Measurements from ENCODE around the gene COL25A1.
"Not testable (repeated sequence)": the region's sequence is repeated elsewhere in the genome, so short reads cannot be mapped to it uniquely, and the experiment has no call there.

Gene COL25A1

GRCh38 chr4:108890484-108890881, 412.0 kb downstream of the COL25A1 start:
- FAIRE-seq: no peak

GRCh38 chr4:108889696-108890483, 412.6 kb downstream of the COL25A1 start:
- no peak for FAIRE-seq

- FAIRE-seq: no peak
Measured at GRCh38 chr4:108888769-108889168, 413.7 kb downstream of the COL25A1 start.

GRCh38 chr4:108887034-108887433, 415.4 kb downstream of the COL25A1 start:
- no peak for FAIRE-seq

GRCh38 chr4:108885211-108885610, 417.2 kb downstream of the COL25A1 start:
- FAIRE-seq: no peak

DNA sequence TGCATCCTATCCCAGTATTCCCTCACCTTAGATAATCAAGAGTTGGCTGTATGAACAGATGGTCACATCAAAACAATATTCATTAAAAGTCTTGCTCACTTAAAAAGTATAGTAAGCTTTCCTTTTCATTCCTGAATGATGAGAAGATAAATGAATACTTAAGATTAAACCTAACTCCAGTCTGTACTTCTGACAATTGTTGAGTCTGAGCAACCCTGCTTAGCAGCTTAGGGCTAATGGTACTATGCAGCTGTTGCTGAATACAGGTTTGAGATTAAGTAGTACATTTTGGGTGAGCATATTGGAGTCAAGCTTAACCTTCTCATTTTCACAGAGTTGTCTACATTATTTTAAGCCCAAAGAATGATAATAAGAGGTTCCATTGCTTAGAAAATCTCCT, 417.9 kb downstream of the COL25A1 start:
- no peak for FAIRE-seq

DNA sequence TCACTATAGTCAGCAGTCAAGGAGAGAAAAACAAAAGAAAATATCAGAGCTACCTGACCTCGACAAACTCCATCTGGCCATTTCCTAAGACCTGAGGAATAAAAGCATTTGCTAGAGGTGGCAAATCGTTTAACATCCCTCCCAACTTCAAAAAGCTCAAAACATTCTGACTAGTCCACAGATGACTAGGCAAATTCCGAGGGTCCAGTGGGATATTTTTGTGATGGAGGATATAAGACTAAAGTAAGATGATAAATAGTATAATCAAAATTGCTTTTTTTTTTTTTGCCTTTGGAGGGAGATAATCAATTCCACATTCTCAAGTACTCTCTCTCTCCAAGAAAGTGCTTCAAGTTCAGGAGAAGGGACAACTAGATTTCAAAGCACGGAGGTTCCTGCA, 420.5 kb downstream of the COL25A1 start:
- no peak for FAIRE-seq

- no peak for FAIRE-seq
Measured at GRCh38 chr4:108881190-108881589, 421.3 kb downstream of the COL25A1 start.

- no peak for FAIRE-seq
Measured at GRCh38 chr4:108878806-108879205, 423.7 kb downstream of the COL25A1 start.

DNA sequence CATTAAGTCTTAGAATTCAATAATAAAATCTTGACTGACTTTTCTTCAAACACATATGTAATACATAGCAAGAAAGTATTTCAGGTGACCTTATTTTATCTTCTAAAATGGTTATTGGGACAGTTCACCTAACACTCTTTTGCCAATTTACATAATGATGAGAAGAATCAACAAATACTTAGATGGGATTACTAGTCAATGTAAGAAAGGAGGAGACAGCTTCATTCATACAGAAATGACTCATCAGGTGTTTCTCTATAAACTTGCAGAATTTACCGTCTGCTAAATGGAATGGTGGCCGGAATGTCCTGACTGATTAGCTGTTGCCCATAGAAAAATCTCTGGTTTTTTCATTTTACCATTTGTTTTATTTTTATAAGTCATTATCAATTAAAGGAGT, 424.6 kb downstream of the COL25A1 start:
- FAIRE-seq: no peak

GRCh38 chr4:108874806-108875205, 427.7 kb downstream of the COL25A1 start:
- FAIRE-seq: no peak

- FAIRE-seq: not testable (repeated sequence)
Measured at GRCh38 chr4:108869970-108870369, 432.5 kb downstream of the COL25A1 start.

- no peak for FAIRE-seq
Measured at GRCh38 chr4:108868606-108869227, 433.7 kb downstream of the COL25A1 start.

DNA sequence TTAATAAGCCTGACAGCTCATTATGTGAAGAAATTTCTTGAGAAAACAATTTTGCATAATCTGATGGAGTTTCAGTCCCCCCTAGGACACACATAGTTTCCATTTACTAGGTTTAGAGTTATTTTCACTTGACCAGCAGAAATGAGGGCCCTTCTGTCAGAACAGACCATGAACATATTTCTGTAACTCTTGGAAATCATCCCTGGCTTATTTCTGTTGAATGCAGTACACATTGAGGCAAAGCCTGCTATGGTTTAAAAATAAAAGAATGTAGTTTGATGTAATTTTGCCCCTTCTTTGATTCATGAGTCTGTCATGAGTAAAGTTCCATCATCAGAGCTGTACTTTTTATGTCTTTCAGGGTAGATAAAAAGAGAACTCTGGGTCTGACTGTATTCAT, 435.0 kb downstream of the COL25A1 start:
- no peak for FAIRE-seq

GRCh38 chr4:108861334-108861733, 441.1 kb downstream of the COL25A1 start:
- no peak for FAIRE-seq

DNA sequence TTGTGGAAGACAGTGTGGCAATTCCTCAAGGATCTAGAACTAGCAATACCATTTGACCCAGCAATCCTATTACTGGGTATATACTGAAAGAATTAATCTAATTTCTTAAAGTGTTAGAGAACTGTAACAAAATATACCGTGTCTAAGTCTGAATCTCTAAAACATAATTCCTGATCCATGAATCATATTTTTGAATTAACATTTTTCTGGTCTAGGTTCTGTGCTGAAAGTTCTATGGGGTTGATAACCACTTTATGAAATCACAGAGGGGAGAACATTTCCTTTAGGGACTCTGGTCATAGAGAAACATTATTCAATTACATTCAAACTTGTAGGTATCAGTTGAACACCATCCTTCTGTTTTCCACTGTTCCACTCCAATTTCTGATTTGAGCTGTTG, 447.7 kb downstream of the COL25A1 start:
- FAIRE-seq: no peak

GRCh38 chr4:108852691-108853090, 449.8 kb downstream of the COL25A1 start:
- FAIRE-seq: no peak

- FAIRE-seq: no peak
Measured at GRCh38 chr4:108851366-108851765, 451.1 kb downstream of the COL25A1 start.

DNA sequence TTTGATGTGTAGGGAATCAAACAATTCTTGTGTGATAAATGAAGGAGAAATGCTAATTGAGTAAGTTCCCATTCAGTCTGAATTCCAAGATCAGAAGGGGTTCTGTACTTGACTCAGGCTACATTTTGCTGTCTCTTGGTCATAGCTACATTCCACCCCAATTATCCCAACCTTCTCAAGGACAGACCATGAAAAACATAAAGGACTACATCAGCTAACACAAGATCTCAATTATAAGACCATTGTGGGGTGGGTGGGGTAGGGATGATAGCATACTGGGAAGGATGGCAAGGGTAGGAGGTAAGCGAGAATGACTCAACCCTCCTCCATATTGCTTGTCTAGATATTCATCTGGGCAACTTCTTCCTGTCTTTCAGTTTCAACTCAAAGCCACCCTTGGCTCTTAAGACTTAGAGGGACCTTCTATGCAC, 452.2 kb downstream of the COL25A1 start:
- no peak for FAIRE-seq

DNA sequence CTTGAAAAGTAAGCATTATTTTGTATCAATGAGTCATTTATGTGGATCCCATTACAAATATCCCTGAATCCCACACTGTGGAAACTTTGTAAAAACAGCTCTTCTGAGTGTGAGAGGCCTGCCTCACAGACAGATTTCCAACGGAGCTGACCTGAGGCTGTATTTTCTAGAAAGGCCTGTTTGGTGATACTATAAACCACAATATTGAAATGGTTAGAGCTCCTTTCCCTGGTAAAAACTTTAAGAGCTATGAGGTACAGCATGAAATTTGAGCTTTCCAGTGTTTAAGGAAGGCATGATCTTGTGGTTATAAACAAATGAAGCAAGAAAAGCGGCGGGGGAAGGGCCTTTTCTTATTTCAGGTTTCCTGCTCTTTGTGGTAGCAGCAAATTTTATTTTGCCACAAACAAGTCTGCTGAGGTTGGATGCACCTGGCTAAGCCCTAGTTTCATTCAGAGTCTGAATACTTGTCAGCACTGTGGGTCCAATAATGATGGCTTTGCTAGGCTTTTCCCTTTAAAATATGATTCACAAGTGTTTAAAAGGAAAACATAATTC, 452.8 kb downstream of the COL25A1 start:
- no peak for FAIRE-seq

- no peak for FAIRE-seq
Measured at GRCh38 chr4:108846568-108846967, 455.9 kb downstream of the COL25A1 start.

- no peak for FAIRE-seq
Measured at GRCh38 chr4:108840426-108840975, 462.0 kb downstream of the COL25A1 start.

GRCh38 chr4:108839333-108839732, 463.1 kb downstream of the COL25A1 start:
- FAIRE-seq: no peak

DNA sequence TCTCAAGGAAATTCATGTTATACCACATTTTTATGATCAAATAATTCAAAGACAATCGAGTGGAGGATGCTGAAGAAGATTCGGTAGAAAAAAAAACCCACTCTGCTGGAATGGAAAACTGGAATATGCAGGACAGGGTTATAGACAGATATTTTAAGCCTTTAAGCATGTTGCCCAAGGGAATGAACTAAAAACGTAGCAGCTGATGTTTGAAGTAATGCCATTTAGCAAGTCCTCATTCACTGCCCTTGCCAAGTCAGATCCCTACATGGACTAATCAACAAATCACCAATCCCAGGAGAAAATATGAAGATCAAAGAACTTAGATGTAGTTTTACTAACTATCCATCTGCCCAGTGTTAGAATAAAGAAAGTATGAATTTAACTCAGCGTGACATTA, 464.0 kb downstream of the COL25A1 start:
- FAIRE-seq: no peak

Data from TTC549 (cell line).